Inflammatory macrophage treated with lipopolysaccharide for 1 hour (primary cell): ENCODE measurements around the gene SAG.

Experiments
- DNase-seq, 2 donors: peaks; one replicate each; pipeline ENCODE4 v3.0.0-alpha.2; 2020 to 2022

Gene SAG

GRCh38 chr2:233307565-233307964 lies at the start of gene SAG:
SAG (plus strand) TSS chr2:233307816; CDS start chr2:233309190, 1,374 bp downstream.
- DNase-seq, result no peak

- no peak for DNase-seq
These were observed 49.4 kb upstream of the SAG start for GRCh38 chr2:233258211-233258610.

GRCh38 chr2:233259730-233260129 lies 47.9 kb upstream of the SAG start:
- DNase-seq, result no peak

- peak; percentile 33 to 35 for DNase-seq
These were observed 47.0 kb upstream of the SAG start for GRCh38 chr2:233260661-233261060.

GRCh38 chr2:233261819-233262555 lies 45.6 kb upstream of the SAG start:
- no peak for DNase-seq

GRCh38 chr2:233262562-233262961 lies 45.1 kb upstream of the SAG start:
- no peak for DNase-seq

GRCh38 chr2:233263045-233263570 lies 44.5 kb upstream of the SAG start:
- DNase-seq, result no peak

GRCh38 chr2:233264667-233265066 lies 42.9 kb upstream of the SAG start:
- DNase-seq, result no peak

- DNase-seq, result no peak
These were observed 41.7 kb upstream of the SAG start for GRCh38 chr2:233265899-233266431.

GRCh38 chr2:233266481-233266880 lies 41.1 kb upstream of the SAG start:
- DNase-seq, result no peak

- DNase-seq, result no peak
These were observed 39.9 kb upstream of the SAG start for GRCh38 chr2:233267516-233268245.

- no peak for DNase-seq
These were observed 37.2 kb upstream of the SAG start for GRCh38 chr2:233270366-233270765.

GRCh38 chr2:233270951-233271350 lies 36.7 kb upstream of the SAG start:
- DNase-seq, result no peak

GRCh38 chr2:233271693-233272092 lies 35.9 kb upstream of the SAG start:
- DNase-seq, result no peak

GRCh38 chr2:233273120-233273519 lies 34.5 kb upstream of the SAG start:
- DNase-seq, result no peak

- DNase-seq, result no peak
These were observed 32.4 kb upstream of the SAG start for GRCh38 chr2:233275223-233275622.

GRCh38 chr2:233278921-233279320 lies 28.7 kb upstream of the SAG start:
- DNase-seq, result no peak

GRCh38 chr2:233280114-233280693 lies 27.4 kb upstream of the SAG start:
- DNase-seq, result peak in 1 of 2 donors; percentile 4

- DNase-seq, result no peak
These were observed 26.1 kb upstream of the SAG start for GRCh38 chr2:233281553-233281952.

GRCh38 chr2:233281992-233282603 lies 25.5 kb upstream of the SAG start:
- DNase-seq, result no peak

GRCh38 chr2:233285921-233286320 lies 21.7 kb upstream of the SAG start:
- DNase-seq, result no peak

- DNase-seq, result no peak
These were observed 19.7 kb upstream of the SAG start for GRCh38 chr2:233287871-233288270.

GRCh38 chr2:233288663-233289062 lies 19.0 kb upstream of the SAG start:
- no peak for DNase-seq
